ENCODE data around the gene CDH4. TPM values are rescaled to one million over a fixed set of nuclear protein-coding genes. Genes with fewer than 3 reads are reported as not detected.

CDH4 gene
- total RNA-seq, 4 donors from 2014 or later = not detected

DNA sequence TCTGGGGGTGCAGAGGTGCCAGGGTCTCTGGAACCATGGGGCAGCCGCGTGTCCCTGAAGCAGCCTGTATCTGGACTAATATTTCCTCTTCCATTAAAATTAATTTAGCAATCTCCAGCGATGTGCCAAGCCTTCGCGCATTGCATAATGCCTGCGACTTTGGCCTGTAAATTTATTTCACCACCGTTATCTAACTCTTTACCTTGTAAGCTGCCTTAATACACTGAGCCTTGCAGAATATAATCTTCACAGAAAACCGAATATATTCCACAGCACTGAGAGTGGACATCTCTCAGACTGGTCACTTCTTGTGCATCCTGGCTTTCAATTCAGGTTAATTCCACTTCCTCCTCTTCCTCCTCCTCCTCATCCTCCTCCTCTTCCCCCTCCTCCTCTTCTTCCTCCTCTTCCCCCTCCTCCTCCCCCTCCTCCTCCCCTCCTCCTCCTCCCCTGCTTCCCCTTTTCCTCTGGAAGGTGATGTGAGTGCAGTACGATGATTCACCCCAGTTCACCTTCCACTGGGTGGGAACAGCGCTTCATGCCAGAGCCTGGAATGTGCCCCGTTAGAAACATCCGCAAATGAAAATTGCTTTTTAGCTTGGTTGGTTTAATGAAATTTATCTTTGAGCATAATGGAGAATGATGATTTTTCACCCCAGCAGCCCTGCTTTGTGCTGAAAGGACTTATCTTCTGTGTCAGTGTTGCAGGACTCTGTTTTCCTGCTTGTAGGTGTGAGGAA lies 101.4 kb downstream of the CDH4 start:
- in situ Hi-C loops (cut with MboI; ENCODE audit: low pct_ligation_motif_present in 1 of 4, low pct_unique_long_range_greater_than_20kb in 1 of 4, low sequenced_read_pairs in 3 of 4) = no loop called here
- Histone ChIP-seq H3K36me3 (no peaks in the 10 kb centered on the region), H3K4me1 (no peaks in the 10 kb centered on the region), H3K27me3 (peaks cover 20% of the 10 kb centered on the region), H3K9me3 (no peaks in the 10 kb centered on the region), H3K27ac (no peak overlapping the region), H3K4me3 (no peak overlapping the region)
- 50 to 76% methylated on average over 4 to 12 of the region's 12 CpGs for WGBS, 2 donors (ENCODE audit: low coverage in 1 of 2)
- TF ChIP-seq POLR2AphosphoS5 (IDR thresholded peaks at IDR 0.05) (no peak), EP300 (IDR thresholded peaks at IDR 0.05; ENCODE audit: low read depth) (no peak), POLR2A (IDR thresholded peaks at IDR 0.05) (no peak)
- TF ChIP-seq, protein P1, sequence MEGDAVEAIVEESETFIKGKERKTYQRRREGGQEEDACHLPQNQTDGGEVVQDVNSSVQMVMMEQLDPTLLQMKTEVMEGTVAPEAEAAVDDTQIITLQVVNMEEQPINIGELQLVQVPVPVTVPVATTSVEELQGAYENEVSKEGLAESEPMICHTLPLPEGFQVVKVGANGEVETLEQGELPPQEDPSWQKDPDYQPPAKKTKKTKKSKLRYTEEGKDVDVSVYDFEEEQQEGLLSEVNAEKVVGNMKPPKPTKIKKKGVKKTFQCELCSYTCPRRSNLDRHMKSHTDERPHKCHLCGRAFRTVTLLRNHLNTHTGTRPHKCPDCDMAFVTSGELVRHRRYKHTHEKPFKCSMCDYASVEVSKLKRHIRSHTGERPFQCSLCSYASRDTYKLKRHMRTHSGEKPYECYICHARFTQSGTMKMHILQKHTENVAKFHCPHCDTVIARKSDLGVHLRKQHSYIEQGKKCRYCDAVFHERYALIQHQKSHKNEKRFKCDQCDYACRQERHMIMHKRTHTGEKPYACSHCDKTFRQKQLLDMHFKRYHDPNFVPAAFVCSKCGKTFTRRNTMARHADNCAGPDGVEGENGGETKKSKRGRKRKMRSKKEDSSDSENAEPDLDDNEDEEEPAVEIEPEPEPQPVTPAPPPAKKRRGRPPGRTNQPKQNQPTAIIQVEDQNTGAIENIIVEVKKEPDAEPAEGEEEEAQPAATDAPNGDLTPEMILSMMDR (IDR thresholded peaks at IDR 0.05) = no peak
- intact Hi-C loops (cut with DNase I; ENCODE audit: low total_unique reads) = no loop called here
- no peak for DNase-seq

DNA sequence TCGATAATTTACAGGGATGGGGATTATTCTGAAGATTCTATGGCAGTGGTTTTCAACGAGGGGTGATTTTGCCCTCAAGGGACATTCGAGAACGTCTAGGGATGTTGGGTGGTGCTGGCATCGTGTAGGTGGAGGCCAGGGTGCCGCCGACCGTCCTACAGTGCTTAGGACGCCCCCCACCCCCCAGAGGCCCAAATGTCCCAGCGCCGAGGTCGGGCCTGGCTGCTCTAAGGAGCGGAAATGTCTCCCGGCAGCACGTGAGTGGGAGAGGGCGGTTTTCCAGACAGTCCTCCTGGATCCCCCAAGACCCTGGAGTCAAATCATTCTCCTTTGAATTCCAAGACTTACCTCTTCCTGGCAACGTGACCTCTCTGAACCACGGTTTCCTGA lies 101.9 kb downstream of the CDH4 start:
- DNase-seq = no peak

DNA sequence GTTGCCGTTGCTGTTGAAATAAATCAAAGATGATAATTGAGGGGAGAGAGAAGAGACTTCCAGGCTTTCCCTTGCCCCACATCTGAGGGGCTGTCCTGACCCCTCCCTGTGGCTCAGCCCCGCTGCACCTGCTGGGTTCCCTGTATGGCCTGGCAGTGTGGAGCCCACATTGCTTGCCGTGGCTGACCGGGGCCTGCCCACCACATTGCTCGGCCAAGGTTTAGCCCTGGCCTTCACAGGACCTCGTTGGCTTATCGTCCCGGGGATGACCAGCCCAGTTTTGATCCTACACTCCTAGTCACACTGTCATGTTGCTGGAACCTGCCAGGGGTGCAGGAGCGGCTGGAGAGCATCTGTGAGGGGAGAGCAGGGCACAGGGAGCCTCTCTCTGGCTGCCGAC lies 102.4 kb downstream of the CDH4 start:
- no peaks in the 10 kb centered on the region for H3K36me3 ChIP-seq
- no peaks in the 10 kb centered on the region for H3K4me1 ChIP-seq
- TF ChIP-seq POLR2A (IDR thresholded peaks at IDR 0.05) (no peak), POLR2AphosphoS5 (IDR thresholded peaks at IDR 0.05) (no peak), EP300 (IDR thresholded peaks at IDR 0.05; ENCODE audit: low read depth) (no peak)
- TF ChIP-seq, protein P1 (IDR thresholded peaks at IDR 0.05) = no peak
- intact Hi-C loops (cut with DNase I; ENCODE audit: low total_unique reads) = no loop called here
- WGBS, 2 donors (ENCODE audit: low coverage in 1 of 2) = 81% methylated on average over 10 of the region's 10 CpGs; no CpG with 5 or more reads in 1 of the 2 donors
- DNase-seq = no peak
- H3K27me3 ChIP-seq = peaks cover 20% of the 10 kb centered on the region
- no peak overlapping the region for H3K4me3 ChIP-seq
- H3K9me3 ChIP-seq = no peaks in the 10 kb centered on the region
- in situ Hi-C loops (cut with MboI; ENCODE audit: low pct_ligation_motif_present in 1 of 4, low pct_unique_long_range_greater_than_20kb in 1 of 4, low sequenced_read_pairs in 3 of 4) = no loop called here
- no peak overlapping the region for H3K27ac ChIP-seq

More for the DNA sequence above, 101.9 kb downstream of the CDH4 start:
- no peaks in the 10 kb centered on the region for H3K9me3 ChIP-seq
- TF ChIP-seq POLR2AphosphoS5 (IDR thresholded peaks at IDR 0.05) (no peak), EP300 (IDR thresholded peaks at IDR 0.05; ENCODE audit: low read depth) (no peak), POLR2A (IDR thresholded peaks at IDR 0.05) (no peak)
- TF ChIP-seq, protein P1 (IDR thresholded peaks at IDR 0.05) = no peak
- H3K4me1 ChIP-seq = no peaks in the 10 kb centered on the region
- no peak overlapping the region for H3K4me3 ChIP-seq
- WGBS, 2 donors (ENCODE audit: low coverage in 1 of 2) = 70 to 75% methylated on average over 2 to 18 of the region's 18 CpGs
- H3K27ac ChIP-seq = no peak overlapping the region
- in situ Hi-C loops (cut with MboI; ENCODE audit: low pct_ligation_motif_present in 1 of 4, low pct_unique_long_range_greater_than_20kb in 1 of 4, low sequenced_read_pairs in 3 of 4) = no loop called here
- intact Hi-C loops (cut with DNase I; ENCODE audit: low total_unique reads) = no loop called here
- H3K36me3 ChIP-seq = no peaks in the 10 kb centered on the region
- peaks cover 20% of the 10 kb centered on the region for H3K27me3 ChIP-seq

DNA sequence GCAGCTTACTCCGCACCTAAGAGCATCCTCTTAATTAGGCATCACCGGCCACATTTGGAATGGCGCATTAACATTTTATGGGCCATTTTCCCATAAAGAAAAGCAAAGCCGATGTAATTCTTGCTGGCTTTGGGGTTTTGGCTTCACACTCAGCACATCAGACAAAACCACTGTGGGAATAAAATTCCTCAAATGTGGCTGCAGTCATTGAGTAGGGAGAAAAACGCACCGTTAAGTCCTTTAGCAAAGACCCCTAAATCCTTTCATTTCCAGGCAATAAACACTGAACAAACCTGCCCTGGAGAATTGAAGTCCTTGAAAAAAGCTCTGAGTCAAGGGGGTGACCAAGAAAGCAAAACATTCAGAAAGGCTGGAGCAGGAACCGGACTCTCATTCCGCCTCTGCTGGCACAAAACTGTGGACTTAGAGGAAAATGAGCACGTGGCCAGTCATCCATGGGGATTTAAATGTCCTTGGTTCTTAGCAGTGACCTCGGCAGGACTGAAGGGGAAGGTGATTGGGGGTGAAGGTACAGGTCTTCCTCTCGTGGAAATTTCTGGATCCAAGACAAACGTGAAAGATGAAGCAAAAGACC lies 102.9 kb downstream of the CDH4 start:
- Histone ChIP-seq H3K27ac (no peak overlapping the region), H3K4me1 (no peaks in the 10 kb centered on the region), H3K4me3 (no peak overlapping the region), H3K36me3 (no peaks in the 10 kb centered on the region), H3K27me3 (peaks cover 20% of the 10 kb centered on the region), H3K9me3 (no peaks in the 10 kb centered on the region)
- no peak for DNase-seq
- intact Hi-C loops (cut with DNase I; ENCODE audit: low total_unique reads) (no loop called here), in situ Hi-C loops (cut with MboI; ENCODE audit: low pct_ligation_motif_present in 1 of 4, low pct_unique_long_range_greater_than_20kb in 1 of 4, low sequenced_read_pairs in 3 of 4) (no loop called here)
- 70 to 72% methylated on average over 2 to 12 of the region's 12 CpGs for WGBS, 2 donors (ENCODE audit: low coverage in 1 of 2)
- TF ChIP-seq POLR2AphosphoS5 (IDR thresholded peaks at IDR 0.05) = no peak
